ENCODE data around the gene IP6K2.

The IP6K2 gene

DNA sequence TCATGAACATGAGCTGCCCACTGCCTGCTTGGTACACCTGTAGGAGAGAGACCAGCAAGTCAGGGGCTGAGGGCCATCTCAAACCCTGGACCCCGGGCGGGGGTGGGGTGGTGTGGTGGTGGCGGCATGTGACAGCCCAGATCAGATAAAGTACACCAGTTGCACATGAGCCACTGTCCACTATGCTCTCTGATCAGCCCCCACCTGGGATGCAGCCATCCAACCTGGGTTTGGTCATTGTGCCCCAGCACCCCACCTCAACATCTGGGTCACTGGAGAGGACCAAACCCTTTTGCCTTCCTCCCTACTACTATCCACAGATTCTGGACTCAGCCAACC lies 28.3 kb downstream of the IP6K2 start:
- DNase-seq (ENCODE audit: low read depth): no peak

DNA sequence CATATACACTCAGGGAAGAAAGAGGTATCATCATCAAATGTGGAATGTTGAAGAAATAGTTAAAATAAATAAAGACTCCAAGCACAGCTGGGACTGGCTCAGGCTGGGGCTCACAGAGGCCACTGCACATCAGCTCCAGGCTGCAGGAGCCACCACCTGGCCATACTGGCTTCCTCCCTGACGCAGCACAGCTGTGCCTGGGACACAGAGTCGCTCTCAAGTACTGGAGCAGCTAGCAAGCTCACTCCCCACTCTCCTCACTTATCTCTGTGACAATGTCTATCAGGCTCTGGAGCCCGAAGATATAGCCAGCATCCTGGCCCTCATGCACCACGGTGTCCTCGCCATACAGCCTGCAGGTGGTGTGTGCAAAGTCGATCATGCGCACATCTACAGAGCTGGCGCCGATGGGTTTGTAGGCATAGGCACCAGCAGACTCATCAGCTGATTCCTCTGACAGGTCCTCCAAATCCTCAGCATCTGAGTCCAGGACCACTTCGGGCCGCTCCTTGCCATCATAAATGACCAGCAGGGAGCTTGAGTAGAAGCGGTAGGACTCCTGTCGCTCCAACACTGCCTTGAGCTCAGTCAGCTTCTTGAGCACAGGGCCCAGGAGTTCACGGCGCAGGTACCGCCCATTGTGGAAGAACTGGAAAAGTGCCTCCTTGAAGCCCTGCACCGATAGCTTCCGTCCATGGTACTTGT lies 28.8 kb downstream of the IP6K2 start:
- DNase-seq (ENCODE audit: low read depth): no peak

DNA sequence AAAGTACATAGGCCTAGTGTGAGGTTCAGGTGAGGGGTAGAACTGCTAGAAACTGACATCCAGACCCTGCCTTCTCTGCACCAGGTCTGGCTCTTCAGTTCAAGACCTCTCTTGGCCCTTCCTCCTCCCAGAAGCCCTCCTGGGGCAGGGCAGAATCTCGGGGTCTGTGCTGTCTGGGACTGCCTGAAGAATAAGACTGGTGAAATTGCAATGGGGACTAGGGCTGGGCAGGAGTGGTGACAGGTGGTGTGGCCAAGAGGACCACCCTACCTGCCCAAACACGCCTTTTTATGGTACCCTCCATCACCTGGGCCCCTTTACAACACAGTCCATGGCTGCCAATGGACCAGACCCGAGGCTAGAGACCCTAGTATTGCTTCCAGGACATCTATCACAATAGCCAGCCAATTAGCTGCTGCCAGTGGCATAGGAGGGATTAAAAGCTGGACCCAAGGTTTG lies 29.8 kb downstream of the IP6K2 start:
- no peak for DNase-seq (ENCODE audit: low read depth)

DNA sequence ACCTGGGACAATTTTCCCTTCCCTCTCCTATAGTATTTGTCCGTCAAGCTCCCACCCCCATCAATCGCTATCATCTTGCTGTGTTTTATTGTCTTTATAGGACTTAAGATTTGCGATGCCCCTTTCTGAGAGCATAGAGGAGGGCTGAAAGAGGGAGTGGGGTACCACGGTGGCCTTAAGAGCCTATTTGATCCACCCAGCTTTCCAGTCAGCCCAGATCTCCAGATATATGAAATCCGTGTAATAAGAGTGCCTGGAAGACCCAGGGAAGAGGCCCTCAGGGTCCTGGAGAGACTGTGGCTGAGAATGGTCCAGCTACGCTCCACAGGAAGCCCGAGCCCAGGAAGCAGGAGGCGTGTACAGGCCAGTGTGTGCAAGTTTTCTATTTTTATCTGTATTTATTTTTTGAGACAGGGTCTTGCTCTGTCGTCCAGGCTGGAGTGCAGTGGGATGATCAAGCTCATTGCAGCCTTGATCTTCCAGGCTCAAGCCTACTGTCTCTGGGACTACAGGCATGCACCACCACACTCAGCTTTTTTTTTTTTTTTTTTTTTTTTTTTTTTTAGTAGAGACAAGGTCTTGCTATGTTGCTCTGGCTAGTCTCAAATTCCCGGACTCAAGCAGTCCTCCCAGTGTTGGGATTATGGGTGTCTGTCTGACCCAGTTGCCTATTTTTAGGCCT lies 30.3 kb downstream of the IP6K2 start:
- no peak for DNase-seq (ENCODE audit: low read depth)

DNA sequence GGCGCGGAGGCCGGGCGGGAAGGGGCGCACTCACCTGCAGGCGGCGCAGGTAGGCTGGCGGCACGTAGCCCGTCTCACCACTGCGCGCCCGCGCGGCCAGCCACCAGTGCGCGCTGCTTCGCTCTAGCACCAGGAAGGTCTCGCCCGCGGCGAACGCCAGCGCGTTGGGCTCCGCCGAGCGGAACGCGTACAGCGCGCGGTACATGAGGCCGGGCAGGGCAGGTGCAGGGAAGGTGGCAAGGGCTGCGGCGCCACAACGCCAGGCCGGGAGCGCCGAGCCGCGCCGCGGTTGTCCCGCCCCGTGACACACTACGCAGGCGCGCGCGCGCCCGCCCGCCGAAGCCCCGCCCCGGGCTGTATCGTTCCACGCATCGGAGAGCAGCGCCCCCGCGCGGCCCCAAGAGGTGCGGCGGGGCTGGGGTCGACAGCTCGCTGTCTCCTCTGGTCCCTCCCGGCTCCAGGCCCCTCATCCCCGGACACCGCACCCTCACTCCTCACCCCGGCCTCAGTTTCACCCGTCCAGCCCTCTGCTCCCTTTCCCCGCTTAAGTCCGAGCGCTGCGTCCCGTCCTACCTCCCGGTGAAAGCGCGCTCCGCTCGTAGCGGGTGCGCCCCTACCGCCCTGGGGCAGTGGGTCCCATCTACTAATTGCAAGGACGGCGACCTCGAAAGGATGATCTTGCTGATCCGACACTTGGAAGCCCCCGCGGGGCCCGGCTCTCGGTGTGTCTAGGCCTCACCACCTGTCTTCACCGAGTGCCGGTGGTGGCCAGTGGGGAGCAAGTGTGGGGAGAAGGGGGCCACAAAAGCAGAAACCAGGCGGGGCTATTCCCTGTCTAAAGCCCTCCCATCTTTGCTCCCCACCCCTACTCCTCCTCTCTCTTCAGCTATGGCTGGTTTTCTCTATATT lies 31.2 kb downstream of the IP6K2 start, which contains the start of gene NCKIPSD:
Gene NCKIPSD, minus strand, starts transcription at position 313 of the 909 bp plus-strand sequence. Its CDS starts 108 bp downstream, at position 205.
- peak; percentile 85 for DNase-seq (ENCODE audit: low read depth)

DNA sequence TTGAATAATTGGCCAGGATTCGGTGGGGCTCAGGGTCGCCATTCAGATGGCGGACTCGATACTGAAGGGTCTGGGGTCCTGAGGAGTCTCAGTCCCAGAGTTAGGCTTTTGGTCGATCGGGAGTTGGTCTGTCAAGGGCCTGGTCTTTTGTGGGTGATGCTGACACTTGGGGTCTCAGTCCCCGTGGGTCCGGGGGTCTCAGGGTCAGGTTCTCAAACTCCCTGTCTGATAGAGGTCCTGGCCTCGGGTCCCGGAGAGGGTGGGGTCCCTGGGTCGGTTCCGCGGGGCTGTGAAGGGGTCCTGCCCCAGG lies 31.8 kb downstream of the IP6K2 start:
- no peak for DNase-seq (ENCODE audit: low read depth)

DNA sequence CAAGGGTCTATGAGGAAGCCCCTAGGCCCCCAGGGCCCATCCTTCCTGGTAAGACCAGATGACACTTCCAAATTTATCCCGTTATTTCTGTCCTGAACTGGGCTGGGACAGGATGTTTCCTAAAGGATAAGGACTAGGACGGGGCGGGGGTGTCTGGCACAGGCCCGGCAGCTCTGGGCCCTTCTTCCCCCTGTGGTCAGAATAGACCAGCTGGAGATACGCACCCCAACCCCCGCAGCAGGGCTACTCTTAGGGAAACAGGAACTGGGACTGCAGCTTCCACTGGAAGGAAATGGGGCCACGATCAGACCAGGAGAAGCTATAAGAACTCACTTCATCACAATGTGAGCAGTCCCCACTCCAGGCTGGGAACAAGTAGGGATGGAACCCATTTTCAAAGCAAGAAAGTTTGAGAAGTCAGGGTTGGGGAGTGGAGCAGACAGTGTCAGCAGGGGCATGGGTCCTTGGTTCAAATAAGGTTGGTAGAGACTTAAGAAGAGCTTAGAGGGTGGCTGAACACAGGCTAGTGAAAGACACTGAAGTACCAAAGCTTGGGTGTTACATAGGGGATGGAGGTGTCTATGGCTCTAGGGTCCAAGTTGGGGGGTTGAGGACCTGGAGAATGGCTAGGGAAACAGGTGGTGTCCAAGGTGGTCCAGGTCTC lies 32.4 kb downstream of the IP6K2 start:
- DNase-seq (ENCODE audit: low read depth): peak; percentile 42

DNA sequence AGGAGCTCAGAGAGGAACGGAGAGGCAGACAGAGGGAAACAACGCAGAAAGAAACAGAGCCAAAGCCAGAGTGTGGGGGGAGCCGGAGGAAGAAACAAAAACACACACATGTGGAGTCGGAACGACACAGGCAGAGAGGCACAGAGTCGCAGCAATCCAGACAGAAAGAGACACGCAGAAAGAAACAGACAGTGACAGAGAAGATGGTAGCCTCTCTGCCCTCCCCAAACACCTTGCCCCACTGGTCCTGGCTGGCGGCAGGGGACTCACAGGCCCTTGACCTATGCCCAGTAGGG lies 33.0 kb downstream of the IP6K2 start:
- DNase-seq (ENCODE audit: low read depth): no peak

DNA sequence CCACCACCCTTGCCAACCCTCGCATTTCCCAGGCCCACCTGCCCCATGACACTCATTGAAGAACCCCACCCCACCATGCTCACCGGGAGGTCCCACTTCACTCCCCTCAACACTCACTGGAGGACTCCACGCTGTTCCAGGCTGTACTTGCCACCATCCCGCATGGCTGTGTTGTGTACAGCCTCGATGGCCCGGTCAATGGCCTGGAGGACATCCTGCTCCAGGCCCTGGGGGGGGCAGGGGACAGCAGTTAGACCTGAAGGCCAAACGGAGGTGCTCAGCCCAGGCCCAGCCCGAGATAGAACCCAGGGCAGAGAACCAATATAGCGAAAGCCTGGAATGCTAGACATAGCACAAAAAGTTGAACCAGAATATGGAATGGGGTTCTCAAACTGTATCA lies 34.2 kb downstream of the IP6K2 start:
- DNase-seq (ENCODE audit: low read depth): no peak

DNA sequence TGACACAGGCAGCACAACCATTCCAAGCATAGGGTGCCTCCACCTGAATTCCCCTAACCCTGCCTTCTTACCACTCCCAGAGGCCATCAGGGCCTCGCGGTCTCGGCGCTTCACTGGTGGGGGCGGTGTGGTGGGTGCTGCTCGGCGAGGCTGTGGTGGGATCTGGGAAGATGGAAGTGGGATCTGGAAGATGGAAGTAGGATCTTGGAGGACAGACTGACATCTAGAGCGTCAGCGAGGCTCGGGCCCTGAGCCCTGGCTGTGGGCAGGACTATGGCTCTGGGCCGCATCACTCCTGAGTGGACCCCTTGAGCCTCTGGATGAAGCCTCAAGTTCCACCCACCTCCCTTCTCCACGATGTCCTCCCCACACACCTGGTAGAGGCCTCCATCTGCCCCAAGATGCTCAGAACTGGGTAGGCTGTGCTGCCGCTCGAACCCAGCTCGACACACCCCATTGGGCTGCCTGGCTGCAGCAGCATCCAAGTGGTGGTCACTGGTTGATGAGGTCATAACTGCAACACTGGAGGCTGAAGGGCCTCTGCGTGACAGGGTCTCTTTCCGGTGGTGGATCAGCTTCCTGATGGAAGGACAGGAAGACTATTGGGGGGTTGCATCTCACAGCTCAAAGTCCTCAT lies 34.9 kb downstream of the IP6K2 start:
- DNase-seq (ENCODE audit: low read depth): no peak

DNA sequence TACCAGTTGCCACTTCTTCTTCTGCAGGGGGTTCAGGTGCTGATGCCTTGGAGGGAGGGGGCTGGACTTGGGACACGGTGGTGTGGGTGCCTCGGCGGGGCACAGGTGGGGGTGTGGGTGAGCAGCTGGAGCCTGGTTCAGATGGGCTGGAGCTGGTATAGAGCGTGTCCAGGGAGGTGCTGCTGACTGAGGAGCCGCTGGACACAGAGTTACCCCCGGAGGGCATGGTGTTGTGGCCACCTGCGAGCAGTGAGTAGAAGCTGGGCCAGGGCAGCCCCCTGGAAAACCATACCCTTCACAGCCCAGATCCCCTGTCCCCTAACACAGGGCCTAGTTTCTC lies 35.5 kb downstream of the IP6K2 start:
- DNase-seq (ENCODE audit: low read depth): no peak

DNA sequence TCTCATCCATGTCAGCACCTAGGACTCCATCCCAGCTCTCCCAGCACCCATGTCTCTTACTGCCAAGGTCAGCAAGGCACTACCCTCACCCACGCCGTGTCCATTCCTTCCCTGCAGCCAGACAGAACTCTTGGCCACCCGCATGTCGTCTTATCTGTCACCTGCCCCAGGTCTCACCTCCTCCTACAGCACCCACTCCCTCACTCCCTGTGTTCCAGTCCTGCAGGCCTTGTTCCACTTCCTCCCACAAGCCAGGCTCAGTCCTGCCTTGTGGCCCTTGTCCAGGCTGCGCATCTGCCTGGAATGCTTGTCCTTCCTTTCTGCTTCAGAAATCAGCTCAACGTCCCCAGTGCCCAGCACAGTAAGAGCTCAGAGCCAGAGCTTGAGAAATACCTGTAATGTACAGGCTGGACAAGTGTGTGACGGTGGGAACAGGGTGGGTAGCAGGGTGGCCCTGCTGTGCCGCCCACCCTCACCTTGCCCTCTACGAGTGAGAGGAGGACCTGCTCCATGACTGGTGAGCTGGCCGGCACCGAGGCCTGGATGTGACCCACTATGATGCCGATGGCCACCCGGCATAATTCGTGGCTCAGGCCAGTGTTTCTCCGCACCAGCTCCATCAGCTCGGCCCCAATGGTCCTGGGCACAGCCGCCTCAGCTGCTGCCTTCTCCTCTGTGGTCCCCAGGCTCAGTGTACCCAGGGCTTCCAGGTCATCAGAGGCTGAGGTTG lies 36.0 kb downstream of the IP6K2 start:
- no peak for DNase-seq (ENCODE audit: low read depth)

DNA sequence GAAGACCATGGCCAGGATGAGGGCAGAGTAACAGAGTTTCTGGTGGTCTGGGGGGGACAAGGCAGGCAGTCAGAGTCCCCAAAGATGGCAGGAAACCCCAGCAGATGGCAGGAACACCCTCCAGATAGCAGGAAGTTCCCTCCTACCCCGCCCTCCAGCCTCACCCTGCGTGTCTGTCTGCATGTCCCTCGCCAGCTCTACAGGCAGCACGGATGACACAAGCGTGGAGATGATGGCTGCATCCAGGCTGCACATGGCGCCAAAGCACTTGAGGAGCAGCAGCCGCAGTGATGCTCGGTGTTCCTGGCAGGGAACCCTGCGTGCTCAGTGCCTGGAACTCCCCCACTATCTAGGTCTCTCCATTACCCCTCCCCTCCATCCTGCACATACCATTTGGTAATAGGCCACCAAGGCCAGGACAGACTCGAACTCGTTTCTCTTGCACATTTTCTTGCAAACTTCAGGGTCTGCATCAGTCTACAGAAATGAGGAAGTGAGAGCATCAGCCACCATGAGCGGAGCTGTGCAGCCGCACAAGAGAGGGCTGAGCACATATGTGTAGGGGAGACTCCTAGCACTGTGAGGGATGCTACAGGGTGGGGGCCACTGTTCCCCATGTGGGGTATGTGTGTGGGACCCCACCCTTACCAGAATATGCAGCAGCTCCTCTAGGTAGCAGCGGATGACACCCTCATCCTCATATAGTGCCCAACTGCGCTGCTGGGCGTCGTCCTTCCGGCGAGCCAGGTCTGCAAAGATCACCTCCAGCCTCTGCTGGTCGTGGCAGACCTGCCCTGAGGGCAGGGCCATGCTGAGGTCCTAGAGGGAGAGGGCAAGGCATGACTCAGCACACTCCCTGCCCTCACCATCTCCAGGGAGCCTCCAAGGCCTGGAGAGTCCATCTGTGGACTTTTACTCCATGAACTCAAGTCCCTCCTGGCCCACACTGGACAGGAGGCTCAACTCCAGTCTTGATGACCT lies 37.3 kb downstream of the IP6K2 start:
- DNase-seq (ENCODE audit: low read depth): no peak

DNA sequence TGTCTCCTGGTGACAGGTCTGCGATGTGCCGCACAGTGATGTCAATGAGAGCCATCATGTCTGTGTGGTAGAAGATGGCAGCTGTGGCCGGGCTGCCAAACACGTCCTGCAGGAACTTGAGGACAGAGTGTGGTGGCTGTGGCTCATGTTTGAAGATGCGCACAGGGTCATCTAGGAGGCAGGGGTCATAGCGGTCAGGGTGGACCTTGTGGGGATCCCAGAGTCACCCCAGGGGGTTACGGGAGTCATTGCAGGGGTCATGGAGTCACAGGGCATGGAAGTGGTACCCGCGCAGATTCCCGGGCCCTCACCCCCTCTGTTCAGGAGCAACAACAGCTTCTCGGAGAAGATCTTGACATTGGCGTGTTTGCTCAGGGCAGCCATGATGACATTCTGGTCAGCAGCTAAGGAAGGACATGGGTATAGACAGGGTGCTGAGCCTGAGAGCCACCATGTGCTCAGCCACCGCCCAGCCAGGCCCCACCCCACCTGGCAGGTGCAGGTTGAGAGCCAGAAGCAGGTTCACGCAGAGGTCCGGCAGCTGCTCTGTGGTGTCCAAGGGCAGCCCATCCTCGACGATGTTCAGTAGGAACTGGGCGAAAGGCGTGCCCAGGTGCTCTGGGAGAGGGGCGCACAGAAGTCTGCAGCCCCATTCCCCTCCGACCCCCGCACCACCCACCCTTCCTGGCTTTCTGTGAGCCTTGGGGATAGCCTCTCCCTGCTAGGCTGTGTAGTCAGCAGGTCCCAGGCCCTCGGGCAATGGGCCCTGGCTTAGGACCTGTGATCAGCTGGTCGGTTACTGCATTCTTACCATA lies 38.2 kb downstream of the IP6K2 start:
- DNase-seq (ENCODE audit: low read depth): no peak

DNA sequence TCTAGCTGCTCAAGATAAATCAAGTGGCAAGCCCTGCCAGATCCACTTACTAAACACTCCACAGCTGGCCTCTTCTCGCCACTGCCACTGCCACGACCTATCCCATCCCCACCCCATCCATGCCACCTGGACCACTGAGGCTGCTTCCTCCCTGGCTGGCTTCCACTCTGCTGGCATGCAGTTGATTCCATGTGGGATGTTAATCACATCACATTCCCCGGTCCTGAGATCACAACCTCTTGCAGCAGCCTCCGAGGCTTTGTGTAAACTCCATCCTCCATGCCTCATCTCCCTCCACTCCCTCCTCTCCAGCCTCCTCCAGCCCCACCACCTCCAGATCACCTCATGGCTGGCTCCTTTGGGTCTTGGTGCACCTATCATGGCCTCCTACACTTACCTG lies 39.0 kb downstream of the IP6K2 start:
- peak; percentile 52 for DNase-seq (ENCODE audit: low read depth)

DNA sequence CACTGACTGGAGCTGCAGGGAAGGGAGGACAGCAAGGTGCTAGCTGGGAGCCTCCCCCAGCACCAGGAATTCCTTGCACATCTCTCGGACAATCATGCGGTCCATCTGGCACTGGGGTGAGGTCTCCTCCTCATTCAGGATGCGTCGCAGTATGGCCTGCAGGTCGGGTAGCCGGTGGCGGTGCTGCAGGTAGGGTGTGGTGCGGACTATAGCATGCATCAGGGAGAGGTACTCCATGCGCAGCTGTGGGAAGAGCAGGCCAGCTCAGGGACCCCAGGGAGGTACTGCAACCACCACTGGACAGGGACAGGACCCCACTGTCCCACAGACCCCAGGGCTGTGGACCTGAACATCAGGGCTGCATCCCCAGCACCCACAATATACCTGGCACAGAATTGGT lies 42.5 kb downstream of the IP6K2 start:
- no peak for DNase-seq (ENCODE audit: low read depth)

DNA sequence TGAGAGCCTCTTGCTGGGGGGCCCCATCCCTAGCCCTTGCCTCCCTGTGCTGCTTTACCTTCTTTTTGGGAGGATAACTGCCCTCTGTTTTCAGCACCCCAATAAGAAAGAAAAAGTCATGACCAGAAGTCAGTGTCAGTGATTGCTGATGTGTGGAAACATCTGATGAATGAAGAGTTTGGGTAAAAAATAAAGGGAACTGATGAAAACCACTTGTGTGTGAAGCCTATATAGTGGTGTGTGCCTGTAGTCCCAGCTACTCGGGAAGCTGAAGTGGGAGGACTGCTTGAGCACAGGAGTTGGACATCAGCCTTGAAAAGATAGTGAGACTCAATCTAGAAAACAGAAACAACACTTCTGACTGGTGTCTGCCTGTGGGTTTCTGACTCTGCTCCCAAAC lies 44.5 kb downstream of the IP6K2 start:
- no peak for DNase-seq (ENCODE audit: low read depth)

DNA sequence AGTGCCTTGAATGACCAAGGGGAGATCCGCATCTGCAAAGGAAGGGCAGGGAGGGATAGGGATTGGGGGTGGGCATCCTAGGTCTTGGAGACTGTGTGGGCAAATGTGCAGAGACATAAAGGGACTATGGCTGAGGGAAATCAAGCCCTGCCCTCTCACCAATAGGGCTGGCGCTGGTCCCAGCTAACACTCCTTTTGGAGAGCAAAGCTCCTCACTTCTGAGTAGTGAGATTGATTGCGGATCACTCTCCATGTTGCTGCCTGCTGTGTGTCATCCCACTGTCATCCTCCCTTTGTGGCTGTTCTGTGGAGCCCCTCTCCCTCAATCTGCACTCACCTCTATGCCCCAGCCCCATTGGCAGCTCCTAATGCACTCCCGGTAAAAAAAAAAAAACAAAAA lies 52.1 kb downstream of the IP6K2 start:
- DNase-seq (ENCODE audit: low read depth): no peak

DNA sequence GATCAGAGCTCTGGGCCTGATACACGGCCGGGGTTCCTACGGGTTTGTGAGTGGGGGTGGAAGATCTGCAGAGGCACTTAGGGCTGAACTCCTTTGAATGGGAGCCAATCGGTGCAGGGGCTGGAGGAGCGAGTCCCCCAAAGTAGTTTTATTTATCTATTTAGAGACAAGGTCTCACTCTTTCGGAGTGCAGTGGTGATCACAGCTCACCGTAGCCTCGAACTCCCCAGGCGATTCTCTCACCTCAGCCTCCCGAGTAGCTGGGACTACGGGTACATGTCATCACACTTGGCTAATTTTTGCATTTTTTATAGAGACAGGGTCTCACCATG lies 52.7 kb downstream of the IP6K2 start:
- no peak for DNase-seq (ENCODE audit: low read depth)

Measured in ELR (cell line).